CD4-positive, alpha-beta T cell (primary cell): ENCODE results near the gene MOB4. TPM values are rescaled to one million over a fixed set of nuclear protein-coding genes. Genes with fewer than 3 reads are reported as not detected.

ENCODE experiments used
- ATAC-seq: fragments of 200-7000 bp; cut with Tn5 transposase; one replicate; pipeline ENCODE4 v1.10.0; 2022; ENCODE audit warnings: mild to moderate bottlenecking; ENCODE audit not compliant: poor library complexity
- CTCF ChIA-PET: fragments of 350-600 bp; sonication (Branson Sonifier 250); formaldehyde crosslinking; loops from one replicate; lab custom pipeline; 2021; ENCODE audit warnings: antibody characterized with exemption, inconsistent platforms; lab: Charles Lee
- POLR2A ChIA-PET: fragments of 350-600 bp; sonication (Branson Sonifier 250); formaldehyde crosslinking; loops from one replicate; lab custom pipeline; 2021; ENCODE audit warnings: antibody characterized with exemption, inconsistent platforms; lab: Charles Lee
- DNase-seq, 14 experiments: peaks; one replicate each; pipeline ENCODE4 v3.0.0-alpha.2; 2013 to 2020; ENCODE audit warnings: mixed read lengths in 2 of 14
- H3K27ac ChIP-seq, 2 donors: one replicate each; pipeline versions ENCODE4 v1.5.1 to v1.7.0; 2013; ENCODE audit warnings: low read length in 2 of 2, low read depth in 1 of 2, mild to moderate bottlenecking in 1 of 2
- H3K27me3 ChIP-seq, 2 experiments: 1 replicate in 1 of 2; 2 replicates in 1 of 2; pipeline versions ENCODE4 v1.6.1 to v1.7.0; 2013; ENCODE audit warnings: low read length in 2 of 2, control low read depth in 1 of 2, mild to moderate bottlenecking in 1 of 2, moderate library complexity in 1 of 2; ENCODE audit not compliant: insufficient read depth in 2 of 2, control insufficient read depth in 1 of 2
- H3K36me3 ChIP-seq: one replicate; pipeline ENCODE4 v1.6.1; 2013; ENCODE audit warnings: low read length, control low read depth; ENCODE audit not compliant: insufficient read depth
- H3K4me1 ChIP-seq: one replicate; pipeline ENCODE4 v1.6.1; 2013; ENCODE audit warnings: low read length, control low read depth; ENCODE audit not compliant: insufficient read depth
- H3K4me3 ChIP-seq: one replicate; pipeline ENCODE4 v1.5.1; 2013; ENCODE audit warnings: mild to moderate bottlenecking, low read length, moderate library complexity
- H3K9me3 ChIP-seq, 2 experiments: 1 replicate in 1 of 2; 2 replicates in 1 of 2; pipeline versions ENCODE4 v1.6.1 to v1.7.0; 2013; ENCODE audit warnings: low read length in 2 of 2, mild to moderate bottlenecking in 2 of 2, control low read depth in 1 of 2, moderate library complexity in 1 of 2; ENCODE audit not compliant: control insufficient read depth in 1 of 2, insufficient read depth in 1 of 2
- H3K27ac Mint-ChIP-seq: one replicate; pipeline ENCODE4 v1.8.0; 2020; ENCODE audit warnings: mixed read lengths
- H3K27me3 Mint-ChIP-seq: one replicate; pipeline ENCODE4 v1.8.0; 2021; ENCODE audit warnings: mixed read lengths
- H3K36me3 Mint-ChIP-seq: one replicate; pipeline ENCODE4 v1.8.0; 2021; ENCODE audit warnings: low read depth, mixed read lengths
- H3K4me1 Mint-ChIP-seq: one replicate; pipeline ENCODE4 v1.8.0; 2021; ENCODE audit warnings: low read depth, mixed read lengths
- H3K4me3 Mint-ChIP-seq: one replicate; pipeline ENCODE4 v1.8.0; 2020; ENCODE audit warnings: mild to moderate bottlenecking, mixed read lengths
- H3K9me3 Mint-ChIP-seq: one replicate; pipeline ENCODE4 v1.8.0; 2020; ENCODE audit warnings: mixed read lengths
- intact Hi-C, 2 experiments: fragments of 100-400 bp; cut with DNase I in 1 of 2; cut with micrococcal nuclease in 1 of 2; formaldehyde crosslinking; loops; one replicate each; pipeline versions ENCODE4 v1.15.1 to v1.9.0; 2023 to 2025; cut with DNase I, micrococcal nuclease
- total RNA-seq, 174 experiments: library from RNA in 2 of 174; stranded (reverse) in 2 of 174; gene quantifications; one replicate each; pipeline ENCODE4 v1.2.3 and lab custom pipeline; 2021 to 2026
- TF ChIP-seq, protein P1 (sequence below): fragments of 200-600 bp; IDR thresholded peaks from one replicate; pipeline ENCODE4 v1.8.0; 2022; ENCODE audit warnings: antibody characterized with exemption, mild to moderate bottlenecking

The MOB4 gene
- total RNA-seq, 2 experiments from 2014 or later: 28.4 to 29.8 TPM

GRCh38 chr2:197601726-197602125 is 85.9 kb downstream of the MOB4 start:
- Histone ChIP-seq H3K36me3 (no peaks in the 10 kb centered on the region), H3K9me3 (no peaks in the 10 kb centered on the region), H3K27ac (no peak overlapping the region), H3K4me1 (peaks cover 6% of the 10 kb centered on the region), H3K4me3 (no peak overlapping the region), H3K27me3 (no peaks in the 10 kb centered on the region)
- Mint-ChIP-seq H3K36me3 (no peaks in the 10 kb centered on the region), H3K9me3 (no peaks in the 10 kb centered on the region), H3K4me1 (no peaks in the 10 kb centered on the region), H3K27ac (no peak overlapping the region), H3K27me3 (peaks cover 28% of the 10 kb centered on the region), H3K4me3 (no peak overlapping the region)
- TF ChIP-seq, protein P1, sequence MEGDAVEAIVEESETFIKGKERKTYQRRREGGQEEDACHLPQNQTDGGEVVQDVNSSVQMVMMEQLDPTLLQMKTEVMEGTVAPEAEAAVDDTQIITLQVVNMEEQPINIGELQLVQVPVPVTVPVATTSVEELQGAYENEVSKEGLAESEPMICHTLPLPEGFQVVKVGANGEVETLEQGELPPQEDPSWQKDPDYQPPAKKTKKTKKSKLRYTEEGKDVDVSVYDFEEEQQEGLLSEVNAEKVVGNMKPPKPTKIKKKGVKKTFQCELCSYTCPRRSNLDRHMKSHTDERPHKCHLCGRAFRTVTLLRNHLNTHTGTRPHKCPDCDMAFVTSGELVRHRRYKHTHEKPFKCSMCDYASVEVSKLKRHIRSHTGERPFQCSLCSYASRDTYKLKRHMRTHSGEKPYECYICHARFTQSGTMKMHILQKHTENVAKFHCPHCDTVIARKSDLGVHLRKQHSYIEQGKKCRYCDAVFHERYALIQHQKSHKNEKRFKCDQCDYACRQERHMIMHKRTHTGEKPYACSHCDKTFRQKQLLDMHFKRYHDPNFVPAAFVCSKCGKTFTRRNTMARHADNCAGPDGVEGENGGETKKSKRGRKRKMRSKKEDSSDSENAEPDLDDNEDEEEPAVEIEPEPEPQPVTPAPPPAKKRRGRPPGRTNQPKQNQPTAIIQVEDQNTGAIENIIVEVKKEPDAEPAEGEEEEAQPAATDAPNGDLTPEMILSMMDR: no peak
- intact Hi-C loops: no loop called here
- ChIA-PET CTCF (no interaction called here), POLR2A (no interaction called here)
- no peak for DNase-seq
- ATAC-seq: no peak

Other genes with a start within 250 kb of the MOB4 start
- 100 to 1,000 TPM; 170 to 186 TPM for gene ANKRD44, start 205.3 kb upstream of the MOB4 start, total RNA-seq
- gene SF3B1, start 81.0 kb upstream of the MOB4 start, total RNA-seq: 100 to 1,000 TPM; 498 to 529 TPM
- gene COQ10B, start 62.5 kb upstream of the MOB4 start, total RNA-seq: 10 to 100 TPM; 53.4 to 55.3 TPM
- gene HSPD1, start 16.2 kb upstream of the MOB4 start, total RNA-seq: 100 to 1,000 TPM; 154 to 157 TPM
- 10 to 100 TPM; 50.8 to 56.2 TPM for gene HSPE1, start 15.7 kb upstream of the MOB4 start, total RNA-seq
- gene RFTN2, start 159.5 kb downstream of the MOB4 start, total RNA-seq: not detected
- 1 to 10 TPM; 7.2 to 7.8 TPM for gene MARS2, start 189.3 kb downstream of the MOB4 start, total RNA-seq